Endothelial cell of umbilical vein (primary cell): ENCODE measurements around the gene KIF23.

ENCODE experiments used
- EZH2 ChIP-seq: IDR thresholded peaks from 2 replicates; pipeline ENCODE4 v1.6.1; 2012; ENCODE audit warnings: borderline replicate concordance, low read depth, mild to moderate bottlenecking, moderate library complexity, low read length, inconsistent platforms; ENCODE audit not compliant: severe bottlenecking
- FOS ChIP-seq: IDR thresholded peaks from 2 replicates; pipeline ENCODE4 v1.6.1; 2011; ENCODE audit warnings: mild to moderate bottlenecking, low read length, moderate library complexity, borderline replicate concordance; ENCODE audit not compliant: insufficient read depth
- POLR2A ChIP-seq: IDR thresholded peaks from 2 replicates; pipeline ENCODE4 v1.6.1; 2012; ENCODE audit warnings: low read depth, mild to moderate bottlenecking, control low read depth, low read length
- POLR2AphosphoS5 ChIP-seq: IDR thresholded peaks from 2 replicates; pipeline ENCODE4 v1.6.1; 2012; ENCODE audit warnings: low read depth, mild to moderate bottlenecking, control low read depth, low read length, moderate library complexity; ENCODE audit not compliant: insufficient read depth
- TF ChIP-seq, protein P1 (sequence below), 2 donors: IDR thresholded peaks; 1 replicate in 1 of 2; 2 replicates in 1 of 2; pipeline ENCODE4 v1.5.1; 2011; ENCODE audit warnings: low read length in 2 of 2, mild to moderate bottlenecking in 2 of 2, moderate library complexity in 2 of 2, control low read depth in 1 of 2, inconsistent platforms in 1 of 2, low read depth in 1 of 2; ENCODE audit not compliant: insufficient read depth in 1 of 2; ENCODE audit errors: extremely low read depth in 1 of 2

- TF ChIP-seq POLR2A: no peak
- TF ChIP-seq, protein P1, sequence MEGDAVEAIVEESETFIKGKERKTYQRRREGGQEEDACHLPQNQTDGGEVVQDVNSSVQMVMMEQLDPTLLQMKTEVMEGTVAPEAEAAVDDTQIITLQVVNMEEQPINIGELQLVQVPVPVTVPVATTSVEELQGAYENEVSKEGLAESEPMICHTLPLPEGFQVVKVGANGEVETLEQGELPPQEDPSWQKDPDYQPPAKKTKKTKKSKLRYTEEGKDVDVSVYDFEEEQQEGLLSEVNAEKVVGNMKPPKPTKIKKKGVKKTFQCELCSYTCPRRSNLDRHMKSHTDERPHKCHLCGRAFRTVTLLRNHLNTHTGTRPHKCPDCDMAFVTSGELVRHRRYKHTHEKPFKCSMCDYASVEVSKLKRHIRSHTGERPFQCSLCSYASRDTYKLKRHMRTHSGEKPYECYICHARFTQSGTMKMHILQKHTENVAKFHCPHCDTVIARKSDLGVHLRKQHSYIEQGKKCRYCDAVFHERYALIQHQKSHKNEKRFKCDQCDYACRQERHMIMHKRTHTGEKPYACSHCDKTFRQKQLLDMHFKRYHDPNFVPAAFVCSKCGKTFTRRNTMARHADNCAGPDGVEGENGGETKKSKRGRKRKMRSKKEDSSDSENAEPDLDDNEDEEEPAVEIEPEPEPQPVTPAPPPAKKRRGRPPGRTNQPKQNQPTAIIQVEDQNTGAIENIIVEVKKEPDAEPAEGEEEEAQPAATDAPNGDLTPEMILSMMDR (IDR thresholded peaks at IDR 0.05; ENCODE audit: extremely low read depth in 1 of 2, insufficient read depth in 1 of 2, low read depth in 1 of 2, low read length in 2 of 2): no peak
- no peak for TF ChIP-seq POLR2AphosphoS5
- TF ChIP-seq EZH2: no peak
- TF ChIP-seq FOS: no peak
Observed at GRCh38 chr15:69444686-69445085, 30.5 kb downstream of the KIF23 start.
